HG03060 (cell line): ENCODE results near the gene PHETA1.
"Not testable (repeated sequence)": the region's sequence is repeated elsewhere in the genome, so short reads cannot be mapped to it uniquely, and the experiment has no call there.

Source experiments
- ATAC-seq: cut with Tn5 transposase; IDR thresholded peaks from one replicate; pipeline ENCODE4 v1.9.1; 2021; ENCODE audit warnings: low read depth, moderate number of reproducible peaks; ENCODE audit not compliant: unreplicated experiment

PHETA1 gene

DNA sequence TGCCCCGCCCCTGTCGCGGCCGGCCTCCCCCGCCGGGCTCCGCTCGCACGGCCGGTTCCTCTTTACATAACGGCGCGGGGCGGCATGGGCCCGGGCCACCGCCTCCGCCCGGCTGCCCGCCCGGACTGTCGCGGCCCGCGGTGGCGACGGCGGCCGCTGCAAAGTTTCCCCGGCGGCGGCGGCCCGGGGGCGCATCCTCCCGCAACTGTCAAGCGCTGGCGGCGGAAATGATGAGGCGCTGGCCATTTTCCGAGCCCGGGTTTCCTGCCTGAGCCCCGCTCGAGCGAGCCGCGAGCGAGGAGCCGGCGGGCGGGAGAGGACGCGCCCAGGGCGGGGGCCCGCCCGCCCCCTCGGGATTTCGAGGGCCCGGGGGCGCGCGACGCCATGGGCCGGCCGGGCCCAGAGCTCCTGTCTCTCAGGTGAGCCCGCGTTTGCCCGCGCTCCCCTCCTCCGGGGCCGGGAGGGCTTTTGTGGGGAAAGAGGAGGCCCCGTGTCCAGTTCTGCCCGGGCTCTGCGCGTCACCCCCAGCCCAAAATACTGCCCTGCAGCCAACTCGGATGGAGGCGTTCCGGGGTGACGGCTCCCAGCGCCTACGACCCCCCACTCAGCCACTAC lies 37.1 kb upstream of the PHETA1 start, which contains the start of gene SH2B3:
Gene SH2B3, plus strand, starts transcription at position 65 of the 615 bp plus-strand sequence. CDS start 12,223 bp downstream, outside the sequence.
- ATAC-seq, result peak; percentile 1

DNA sequence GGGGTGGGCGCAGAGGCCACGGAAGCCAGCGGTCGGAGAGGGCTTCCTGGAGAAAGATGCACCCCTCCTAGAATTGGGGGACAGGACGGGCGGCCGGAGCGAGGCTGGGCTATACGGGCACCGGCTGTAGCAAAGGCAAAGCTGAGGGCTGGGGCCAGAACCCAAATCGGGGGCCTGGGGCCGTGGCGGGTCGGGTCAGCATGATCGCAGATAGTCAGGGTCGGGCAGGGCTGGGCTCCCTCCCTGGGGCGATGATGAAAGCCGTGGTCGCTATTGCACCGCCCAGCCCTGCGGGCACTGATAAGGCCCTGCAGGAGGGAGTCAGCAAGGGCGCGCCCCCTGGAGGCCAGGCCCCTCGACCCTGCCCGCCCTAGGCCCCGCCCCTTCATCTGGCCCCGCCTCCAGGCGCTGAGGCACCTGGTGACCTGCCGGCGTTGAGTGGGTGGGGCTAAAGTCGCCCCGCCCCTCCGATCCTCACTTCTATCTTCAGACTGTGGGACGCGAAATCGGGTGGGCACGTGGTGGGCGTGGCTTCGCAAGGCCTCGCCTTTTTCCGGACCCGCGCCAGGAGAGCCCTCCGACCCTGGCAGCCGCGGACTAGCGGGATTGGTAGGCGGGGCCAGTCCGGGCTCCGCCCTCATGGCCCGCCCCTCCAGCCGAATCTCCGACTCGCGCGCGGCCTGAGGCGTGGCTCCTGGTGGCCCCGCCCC lies 36.4 kb upstream of the PHETA1 start:
- peak; percentile 36 for ATAC-seq

DNA sequence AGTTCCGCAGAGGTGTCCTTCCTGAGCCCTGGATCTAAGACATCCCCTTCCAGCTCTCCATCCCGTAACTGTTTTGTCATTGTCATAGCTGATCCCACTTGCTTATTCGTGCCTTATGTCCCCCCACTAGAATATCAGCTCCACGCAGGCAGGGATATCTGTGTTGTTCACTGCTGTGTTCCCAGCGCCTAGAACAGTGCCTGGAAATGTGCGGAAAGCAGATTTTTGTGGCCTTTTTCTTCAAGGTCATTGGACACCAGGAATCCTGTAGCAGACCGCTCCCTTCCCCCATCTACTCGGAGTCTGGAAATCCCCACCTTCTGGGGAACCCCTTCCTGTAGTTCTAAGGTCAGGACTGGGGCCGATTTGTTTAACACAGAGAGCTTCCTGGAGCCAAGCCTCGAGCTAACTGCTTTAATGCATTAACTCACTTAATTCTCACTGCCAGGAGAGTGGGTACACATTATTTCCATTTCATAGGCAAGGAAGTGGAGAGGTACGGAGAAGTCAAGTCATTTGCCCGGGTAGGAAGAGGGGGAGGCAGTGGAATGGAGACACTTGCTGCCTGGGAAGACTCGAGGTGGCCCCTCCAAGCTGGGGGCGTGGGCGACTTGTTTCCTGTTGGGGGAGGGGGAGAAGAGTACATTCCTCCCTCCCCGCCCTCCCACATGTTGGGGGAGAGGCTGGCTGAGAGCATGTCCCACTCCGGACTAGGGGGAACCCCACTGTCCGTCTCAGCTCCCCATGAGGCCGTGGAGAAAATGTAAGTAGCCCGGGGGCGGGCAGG lies 35.7 kb upstream of the PHETA1 start:
- no peak for ATAC-seq

GRCh38 chr12:111402490-111402824 lies 33.6 kb upstream of the PHETA1 start:
- not testable (repeated sequence) for ATAC-seq

DNA sequence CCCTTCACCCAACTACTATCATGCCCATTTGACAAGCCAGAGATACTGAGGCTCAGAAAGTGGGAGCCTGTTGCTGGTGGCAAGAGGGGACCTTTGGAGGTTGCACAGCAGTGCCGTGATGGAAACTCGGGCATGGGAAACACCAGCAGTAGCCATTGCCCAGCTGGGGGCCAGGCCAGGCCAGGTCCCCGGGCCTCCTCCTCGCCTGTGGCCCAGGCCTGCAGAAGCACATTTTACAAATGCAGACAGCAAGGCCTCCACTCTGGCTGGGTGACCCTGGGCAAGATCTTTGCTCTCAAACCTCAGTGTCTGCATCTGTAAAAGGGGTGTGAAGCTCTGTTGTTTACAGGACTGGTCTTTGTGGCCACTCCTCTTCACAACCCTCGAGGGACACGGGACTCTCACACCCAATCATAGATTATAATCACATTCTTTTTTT lies 32.3 kb upstream of the PHETA1 start:
- ATAC-seq, result no peak

DNA sequence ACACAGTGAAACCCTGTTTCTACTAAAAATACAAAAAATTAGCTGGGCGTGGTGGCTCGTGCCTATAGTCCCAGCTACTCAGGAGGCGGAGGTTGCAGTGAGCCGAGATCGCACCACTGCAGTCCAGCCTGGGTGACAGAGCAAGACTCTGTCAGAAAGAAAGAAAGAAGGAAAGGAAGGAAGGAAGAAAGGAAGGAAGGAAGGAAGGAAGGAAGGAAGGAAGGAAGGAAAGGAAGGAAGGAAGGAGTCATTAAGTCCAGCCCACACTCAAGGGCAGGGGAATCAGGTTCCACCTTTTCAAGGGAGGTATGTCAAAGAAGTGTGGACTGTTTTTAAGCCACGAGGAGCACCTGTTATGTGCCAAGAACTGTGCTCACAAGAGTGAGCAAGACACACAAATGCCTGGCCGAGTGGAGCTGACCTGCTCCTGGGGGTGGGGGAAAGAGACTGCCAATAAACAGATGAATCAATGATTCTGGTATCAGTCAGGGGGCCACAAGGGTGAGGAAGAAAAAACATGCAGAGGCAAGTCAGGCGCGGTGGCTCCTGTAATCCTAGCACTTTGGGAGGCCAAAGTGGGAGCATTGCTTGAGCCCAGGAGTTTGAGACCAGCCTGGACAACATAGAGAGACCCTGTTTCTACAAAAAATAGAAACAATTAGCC lies 31.0 kb upstream of the PHETA1 start:
- ATAC-seq, result not testable (repeated sequence)

GRCh38 chr12:111398530-111398929 lies 29.6 kb upstream of the PHETA1 start:
- no peak for ATAC-seq

GRCh38 chr12:111396726-111397445 lies 28.0 kb upstream of the PHETA1 start:
- no peak for ATAC-seq

GRCh38 chr12:111396271-111396670 lies 27.4 kb upstream of the PHETA1 start:
- not testable (repeated sequence) for ATAC-seq

DNA sequence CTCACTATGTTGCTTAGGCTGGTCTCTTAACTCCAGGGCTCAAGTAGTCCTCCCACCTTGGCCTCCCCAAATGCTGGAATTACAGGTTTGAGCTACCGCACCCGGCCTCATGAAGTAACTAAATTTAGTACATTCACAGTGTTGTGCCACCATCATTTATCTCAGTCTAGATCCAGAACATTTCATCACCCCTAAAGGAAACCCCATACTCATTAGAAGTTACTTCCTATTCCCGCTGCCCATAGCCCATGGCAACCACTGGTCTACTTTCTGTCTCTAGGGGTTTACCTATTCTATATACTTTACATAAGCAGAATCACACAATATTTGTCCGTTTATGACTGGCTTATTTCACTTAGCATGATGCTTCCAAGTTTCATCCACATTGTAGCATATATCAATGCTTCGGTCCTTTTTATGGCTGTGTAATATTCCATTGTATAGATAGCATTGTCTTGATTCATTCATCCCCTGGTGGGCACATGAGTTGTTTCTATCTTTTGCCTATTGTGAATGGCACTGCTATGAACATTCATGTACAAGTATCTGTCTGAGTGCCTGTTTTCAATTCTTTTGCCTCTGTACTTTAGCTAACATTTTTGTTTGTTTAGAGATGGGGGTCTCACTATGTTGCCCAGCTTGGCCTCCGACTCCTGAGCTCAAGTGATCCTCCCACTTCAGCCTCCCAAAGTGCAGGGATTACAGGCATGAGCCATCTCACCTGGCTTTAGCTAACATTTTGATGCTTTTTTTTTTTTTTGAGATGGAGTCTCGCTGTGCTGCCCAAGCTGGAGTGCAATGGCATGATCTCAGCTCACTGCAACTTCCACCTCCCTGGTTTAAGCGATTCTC lies 26.7 kb upstream of the PHETA1 start:
- no peak for ATAC-seq

DNA sequence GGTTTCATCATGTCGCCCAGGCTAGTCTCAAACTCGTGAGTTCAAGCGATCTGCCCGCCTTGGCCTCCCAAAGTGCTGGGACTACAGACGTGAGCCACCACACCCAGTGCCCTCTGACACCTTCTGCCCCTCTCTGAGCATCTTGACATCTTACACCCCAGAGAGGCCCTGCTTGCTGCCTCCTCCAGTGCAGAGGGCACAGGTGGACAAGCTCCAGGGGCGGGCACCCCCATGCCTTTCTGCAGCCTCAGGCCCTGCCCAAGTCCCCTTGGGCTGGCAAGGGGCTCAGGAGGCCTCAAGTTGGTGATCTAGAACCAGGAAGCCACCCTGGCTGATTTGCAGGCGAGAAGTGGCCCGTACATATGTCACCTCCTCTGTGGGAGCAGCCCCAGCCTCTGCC lies 25.6 kb upstream of the PHETA1 start:
- no peak for ATAC-seq

GRCh38 chr12:111393700-111394300 lies 24.9 kb upstream of the PHETA1 start:
- ATAC-seq, result no peak

DNA sequence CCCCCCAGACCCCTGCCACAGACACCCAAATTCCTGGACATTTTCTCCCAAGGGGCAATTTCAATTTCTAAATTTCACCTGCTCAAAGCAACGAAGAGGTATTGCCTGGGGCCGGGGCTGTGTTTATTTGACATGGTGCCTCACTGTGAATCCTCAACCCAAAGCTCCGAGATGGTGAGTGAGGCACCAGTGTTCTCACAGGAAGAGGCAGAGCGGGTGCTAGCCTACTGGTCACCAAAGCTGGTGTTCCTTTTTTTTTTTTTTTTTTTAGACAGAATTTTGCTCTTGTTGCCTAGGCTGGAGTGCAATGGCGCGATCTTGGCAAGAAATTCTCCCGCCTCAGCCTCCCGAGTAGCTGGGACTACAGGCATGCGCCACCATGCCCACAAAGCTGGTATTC lies 22.0 kb upstream of the PHETA1 start:
- no peak for ATAC-seq

- ATAC-seq, result no peak
Observed at GRCh38 chr12:111389635-111390034, 20.7 kb upstream of the PHETA1 start.

DNA sequence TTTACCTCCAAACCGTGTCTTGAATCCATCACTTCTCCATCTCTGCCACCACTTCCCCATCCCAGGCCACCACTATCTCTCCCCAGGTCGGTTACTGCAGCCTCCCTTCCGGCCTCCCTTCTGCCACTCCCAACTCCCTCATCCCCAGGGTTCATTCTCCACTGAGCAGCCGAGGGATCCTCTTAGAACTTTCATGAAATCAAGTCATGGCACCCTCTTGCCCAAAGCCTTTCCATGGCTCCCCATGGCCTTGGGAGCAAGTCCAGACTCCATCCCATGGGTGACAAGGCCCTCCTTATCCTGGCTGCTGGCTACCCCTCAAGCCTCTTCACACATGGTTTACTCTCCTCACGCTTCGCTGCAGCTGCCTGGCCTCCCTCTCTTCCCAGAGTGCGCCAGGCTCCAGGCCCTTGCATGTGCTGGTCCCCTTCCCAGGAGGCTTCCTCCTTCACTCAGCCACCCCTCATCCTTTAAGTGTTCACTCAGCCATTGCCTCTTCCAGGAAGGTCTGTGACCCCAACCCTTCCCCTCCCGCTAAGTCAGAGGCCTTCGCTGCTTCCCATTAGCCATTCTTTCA lies 18.9 kb upstream of the PHETA1 start:
- ATAC-seq, result no peak

- ATAC-seq, result no peak
Observed at GRCh38 chr12:111386885-111387284, 18.0 kb upstream of the PHETA1 start.

GRCh38 chr12:111384596-111384995 lies 15.7 kb upstream of the PHETA1 start:
- no peak for ATAC-seq

DNA sequence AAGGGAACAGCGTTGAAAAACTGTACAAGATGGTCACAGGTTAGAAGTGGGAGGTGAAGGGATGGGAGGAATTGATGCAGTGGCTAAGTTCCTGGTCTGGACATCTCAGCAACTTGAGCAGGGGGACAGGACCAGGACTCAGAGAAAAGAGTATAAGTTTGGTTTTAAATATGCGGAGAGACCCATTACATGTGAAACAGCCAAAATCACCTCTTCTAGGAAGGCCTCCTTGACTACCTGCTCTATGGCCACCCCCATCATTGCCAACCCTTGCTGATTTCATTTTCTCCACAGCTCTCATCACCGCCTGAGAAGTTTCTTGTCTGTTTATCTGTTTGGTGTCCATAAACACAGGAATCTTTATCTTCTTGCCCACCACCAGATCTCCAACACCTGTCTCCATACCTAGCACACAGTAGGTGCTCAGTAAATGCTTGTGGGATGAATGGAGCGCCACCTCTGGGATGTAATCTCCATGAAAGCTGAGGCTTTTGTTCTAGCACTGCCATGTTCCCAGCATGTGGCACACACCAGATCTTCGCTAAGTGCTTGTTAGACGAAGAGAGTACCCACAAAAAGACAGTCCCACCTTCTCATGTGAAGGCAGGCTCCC lies 11.2 kb upstream of the PHETA1 start:
- ATAC-seq, result no peak
